SIG-M5 treated with dmso at 0.1 percent for 504 hours (cell line): ENCODE results near the gene CCDC91.

Experiments used
- DNase-seq: peaks from one replicate; lab custom pipeline; 2025; ENCODE audit not compliant: unreplicated experiment; lab: John Stamatoyannopoulos, UW

CCDC91 gene

GRCh38 chr12:28513983-28514382 is 323.7 kb downstream of the CCDC91 start:
- DNase-seq, result no peak

- no peak for DNase-seq
These were observed 326.8 kb downstream of the CCDC91 start for GRCh38 chr12:28517101-28517500.

- DNase-seq, result no peak
These were observed 337.5 kb downstream of the CCDC91 start for GRCh38 chr12:28527631-28528249.

GRCh38 chr12:28535216-28535615 is 345.0 kb downstream of the CCDC91 start:
- DNase-seq, result no peak

GRCh38 chr12:28536088-28536487 is 345.8 kb downstream of the CCDC91 start:
- DNase-seq, result peak; percentile 85

GRCh38 chr12:28537474-28537873 is 347.2 kb downstream of the CCDC91 start:
- DNase-seq, result no peak

GRCh38 chr12:28539691-28540323 is 349.6 kb downstream of the CCDC91 start:
- DNase-seq, result no peak

GRCh38 chr12:28540324-28540714 is 350.1 kb downstream of the CCDC91 start:
- DNase-seq, result no peak

- DNase-seq, result no peak
These were observed 353.0 kb downstream of the CCDC91 start for GRCh38 chr12:28543021-28543890.

- no peak for DNase-seq
These were observed 360.8 kb downstream of the CCDC91 start for GRCh38 chr12:28550757-28551704.

GRCh38 chr12:28552251-28552970 is 362.2 kb downstream of the CCDC91 start:
- DNase-seq, result no peak

- DNase-seq, result no peak
These were observed 365.5 kb downstream of the CCDC91 start for GRCh38 chr12:28555748-28556147.

- no peak for DNase-seq
These were observed 368.0 kb downstream of the CCDC91 start for GRCh38 chr12:28558250-28558649.

- DNase-seq, result no peak
These were observed 373.0 kb downstream of the CCDC91 start for GRCh38 chr12:28563286-28563685.

- no peak for DNase-seq
These were observed 373.7 kb downstream of the CCDC91 start for GRCh38 chr12:28563936-28564335.

- DNase-seq, result no peak
These were observed 377.9 kb downstream of the CCDC91 start for GRCh38 chr12:28568118-28568517.

GRCh38 chr12:28568704-28569103 is 378.4 kb downstream of the CCDC91 start:
- no peak for DNase-seq

- DNase-seq, result peak; percentile 36
These were observed 379.6 kb downstream of the CCDC91 start for GRCh38 chr12:28569698-28570411.

- DNase-seq, result peak; percentile 25
These were observed 380.6 kb downstream of the CCDC91 start for GRCh38 chr12:28570811-28571210.
